Fibroblast of lung (primary cell): ENCODE measurements around the gene FBXL17.

Experiments
- CTCF ChIP-seq, 2 donors: IDR thresholded peaks in 1 of 2; conservative IDR thresholded peaks in 1 of 2; 1 replicate in 1 of 2; 2 replicates in 1 of 2; pipeline ENCODE4 v1.5.1; 2011 to 2012; ENCODE audit warnings: low read length in 2 of 2, control low read depth in 1 of 2, inconsistent platforms in 1 of 2, low read depth in 1 of 2, mild to moderate bottlenecking in 1 of 2
- EZH2 ChIP-seq: IDR thresholded peaks from 2 replicates; pipeline ENCODE4 v1.5.1; 2012; ENCODE audit warnings: low read length, control low read depth, mild to moderate bottlenecking; ENCODE audit errors: missing control alignments

GRCh38 chr5:107817436-107817835 is 564.5 kb downstream of the FBXL17 start:
- TF ChIP-seq CTCF (conservative IDR thresholded peaks at IDR 0.05 in 1 of 2, IDR thresholded peaks at IDR 0.05 in 1 of 2; ENCODE audit: low read depth in 1 of 2, low read length in 2 of 2): no peak
- no peak for TF ChIP-seq EZH2
